Measurements from ENCODE around the gene RTF1.
"Not testable (repeated sequence)": the region's sequence is repeated elsewhere in the genome, so short reads cannot be mapped to it uniquely, and the experiment has no call there.

RTF1 gene

GRCh38 chr15:41416742-41417417, at the start of gene RTF1:
Gene RTF1 (plus strand): TSS chr15:41417095. CDS start chr15:41417116, 21 bp downstream.
- peak; percentile 82 to 95 for DNase-seq

GRCh38 chr15:41367418-41367817, 49.5 kb upstream of the RTF1 start:
- DNase-seq: no peak

GRCh38 chr15:41377978-41378377, 38.9 kb upstream of the RTF1 start:
- no peak for DNase-seq

- DNase-seq: not testable (repeated sequence)
Observed at GRCh38 chr15:41383974-41384749, 32.7 kb upstream of the RTF1 start.

GRCh38 chr15:41387646-41388045, 29.2 kb upstream of the RTF1 start:
- DNase-seq: peak; percentile 69

- DNase-seq: peak in 1 of 2 experiments; percentile 9
Observed at GRCh38 chr15:41392659-41393058, 24.2 kb upstream of the RTF1 start.

GRCh38 chr15:41394924-41395323, 22.0 kb upstream of the RTF1 start:
- DNase-seq: no peak

- no peak for DNase-seq
Observed at GRCh38 chr15:41396111-41396510, 20.8 kb upstream of the RTF1 start.

GRCh38 chr15:41401904-41402267, 15.0 kb upstream of the RTF1 start:
- DNase-seq: peak in 1 of 2 experiments; percentile 52

GRCh38 chr15:41407341-41407740, 9.6 kb upstream of the RTF1 start:
- DNase-seq: no peak

- DNase-seq: no peak
Observed at GRCh38 chr15:41408234-41408641, 8.7 kb upstream of the RTF1 start.

GRCh38 chr15:41411031-41411430, 5.9 kb upstream of the RTF1 start:
- DNase-seq: no peak

- no peak for DNase-seq
Observed at GRCh38 chr15:41411441-41411840, 5.5 kb upstream of the RTF1 start.

- DNase-seq: no peak
Observed at GRCh38 chr15:41416128-41416741, 660 bp upstream of the RTF1 start.

GRCh38 chr15:41417418-41418195, 712 bp downstream of the RTF1 start:
- peak in 1 of 2 experiments; percentile 68 for DNase-seq

GRCh38 chr15:41423979-41424659, 7.2 kb downstream of the RTF1 start:
- no peak for DNase-seq

GRCh38 chr15:41424809-41425208, 7.9 kb downstream of the RTF1 start:
- no peak for DNase-seq

- not testable (repeated sequence) for DNase-seq
Observed at GRCh38 chr15:41425907-41426306, 9.0 kb downstream of the RTF1 start.

- no peak for DNase-seq
Observed at GRCh38 chr15:41429003-41429890, 12.4 kb downstream of the RTF1 start.

- no peak for DNase-seq
Observed at GRCh38 chr15:41435037-41435786, 18.3 kb downstream of the RTF1 start.

GRCh38 chr15:41437448-41437847, 20.6 kb downstream of the RTF1 start:
- no peak for DNase-seq

Data from NCI-H526 (cell line).